Measurements from ENCODE around the gene EBF3.
A peak's percentile ranks its signal among the peaks of the same experiment; 100 is the strongest.

Gene EBF3

GRCh38 chr10:129793479-129793878 lies 170.6 kb downstream of the EBF3 start:
- peaks cover 0 to 1% of the 10 kb centered on the region in 2 donors for H3K4me1 ChIP-seq (ENCODE audit: control insufficient read depth in 2 of 2, insufficient read depth in 1 of 2, low read depth in 1 of 2, low read length in 2 of 2)
- no peak overlapping the region for H3K27ac ChIP-seq (replicated peaks; ENCODE audit: low read length)
- no peaks in the 10 kb centered on the region for H3K27me3 ChIP-seq (ENCODE audit: control insufficient read depth in 3 of 3, insufficient read depth in 3 of 3, low read depth in 1 of 3, low read length in 3 of 3)
- H2BK5ac ChIP-seq (ENCODE audit: low read length) = peak overlapping the region; percentile 7
- no CpG with 5 or more reads among the region's 6 CpGs for WGBS, 2 donors (ENCODE audit: extremely low coverage in 2 of 2, insufficient read length in 2 of 2, insufficient replicate concordance in 1 of 2)
- no peak overlapping the region for H3K9ac ChIP-seq (ENCODE audit: low read depth, low read length, poor library complexity)
- no peak overlapping the region for H2BK15ac ChIP-seq (ENCODE audit: low read length)
- H3K14ac ChIP-seq (ENCODE audit: low read length) = no peak overlapping the region
- H2AFZ ChIP-seq (ENCODE audit: low read length) = no peak overlapping the region
- no peaks in the 10 kb centered on the region for H3K79me1 ChIP-seq (ENCODE audit: low read depth, low read length)
- peaks cover 0 to 2% of the 10 kb centered on the region in 2 donors for H3K9me3 ChIP-seq (replicated peaks in 1 of 2; ENCODE audit: control insufficient read depth in 2 of 2, insufficient read depth in 1 of 2, low read depth in 1 of 2, low read length in 2 of 2)
- no peak overlapping the region for H2AK5ac ChIP-seq (ENCODE audit: low read depth, low read length)
- H3K18ac ChIP-seq (ENCODE audit: low read length) = no peak overlapping the region
- H3K4me2 ChIP-seq (ENCODE audit: insufficient read depth, low read length, poor library complexity, severe bottlenecking) = no peak overlapping the region
- no peak overlapping the region for H3K23ac ChIP-seq (ENCODE audit: low read depth, low read length, poor library complexity)
- no peak overlapping the region for H4K8ac ChIP-seq (ENCODE audit: low read depth, low read length)
- no peak for DNase-seq (ENCODE audit: low spot score)
- no peak overlapping the region for H3K4me3 ChIP-seq (ENCODE audit: low read length in 2 of 2)
- H2BK120ac ChIP-seq (ENCODE audit: low read depth, low read length) = no peak overlapping the region
- no peak overlapping the region for H3K4ac ChIP-seq (ENCODE audit: low read length)
- no peak overlapping the region for H2BK12ac ChIP-seq (ENCODE audit: low read length)
- H4K91ac ChIP-seq (ENCODE audit: low read depth, low read length, poor library complexity) = no peak overlapping the region
- H3K36me3 ChIP-seq (replicated peaks in 1 of 2; ENCODE audit: control insufficient read depth in 2 of 2, insufficient read depth in 2 of 2, low read length in 2 of 2) = peaks cover 0 to 2% of the 10 kb centered on the region in 2 donors

GRCh38 chr10:129792864-129793263 lies 171.2 kb downstream of the EBF3 start:
- Histone ChIP-seq H3K4me3 (ENCODE audit: low read length in 2 of 2) (peak overlapping the region in 1 of 2 donors; percentile 13), H3K36me3 (replicated peaks in 1 of 2; ENCODE audit: control insufficient read depth in 2 of 2, insufficient read depth in 2 of 2, low read length in 2 of 2) (peaks cover 0 to 2% of the 10 kb centered on the region in 2 donors), H3K4me1 (ENCODE audit: control insufficient read depth in 2 of 2, insufficient read depth in 1 of 2, low read depth in 1 of 2, low read length in 2 of 2) (peaks cover 0 to 1% of the 10 kb centered on the region in 2 donors), H2BK15ac (ENCODE audit: low read length) (no peak overlapping the region), H4K91ac (ENCODE audit: low read depth, low read length, poor library complexity) (no peak overlapping the region), H3K27me3 (ENCODE audit: control insufficient read depth in 3 of 3, insufficient read depth in 3 of 3, low read depth in 1 of 3, low read length in 3 of 3) (no peaks in the 10 kb centered on the region), H2AK5ac (ENCODE audit: low read depth, low read length) (no peak overlapping the region), H3K14ac (ENCODE audit: low read length) (no peak overlapping the region), H2BK5ac (ENCODE audit: low read length) (peak overlapping the region; percentile 7), H4K8ac (ENCODE audit: low read depth, low read length) (no peak overlapping the region), H2BK120ac (ENCODE audit: low read depth, low read length) (no peak overlapping the region), H3K79me1 (ENCODE audit: low read depth, low read length) (no peaks in the 10 kb centered on the region), H2BK12ac (ENCODE audit: low read length) (no peak overlapping the region), H3K23ac (ENCODE audit: low read depth, low read length, poor library complexity) (peak overlapping the region; percentile 12), H3K9me3 (replicated peaks in 1 of 2; ENCODE audit: control insufficient read depth in 2 of 2, insufficient read depth in 1 of 2, low read depth in 1 of 2, low read length in 2 of 2) (peaks cover 0 to 2% of the 10 kb centered on the region in 2 donors), H3K9ac (ENCODE audit: low read depth, low read length, poor library complexity) (no peak overlapping the region), H3K27ac (replicated peaks; ENCODE audit: low read length) (no peak overlapping the region), H3K4ac (ENCODE audit: low read length) (no peak overlapping the region), H3K18ac (ENCODE audit: low read length) (no peak overlapping the region), H2AFZ (ENCODE audit: low read length) (no peak overlapping the region), H3K4me2 (ENCODE audit: insufficient read depth, low read length, poor library complexity, severe bottlenecking) (no peak overlapping the region)
- no CpG with 5 or more reads among the region's 10 CpGs for WGBS, 2 donors (ENCODE audit: extremely low coverage in 2 of 2, insufficient read length in 2 of 2, insufficient replicate concordance in 1 of 2)
- DNase-seq (ENCODE audit: low spot score) = no peak

- H3K27me3 ChIP-seq (ENCODE audit: control insufficient read depth in 3 of 3, insufficient read depth in 3 of 3, low read depth in 1 of 3, low read length in 3 of 3) = no peaks in the 10 kb centered on the region
- H2BK120ac ChIP-seq (ENCODE audit: low read depth, low read length) = no peak overlapping the region
- no peak overlapping the region for H2AK5ac ChIP-seq (ENCODE audit: low read depth, low read length)
- no peak overlapping the region for H2BK5ac ChIP-seq (ENCODE audit: low read length)
- no peak overlapping the region for H2AFZ ChIP-seq (ENCODE audit: low read length)
- H3K36me3 ChIP-seq (replicated peaks in 1 of 2; ENCODE audit: control insufficient read depth in 2 of 2, insufficient read depth in 2 of 2, low read length in 2 of 2) = peaks cover 0 to 2% of the 10 kb centered on the region in 2 donors
- no peak overlapping the region for H3K18ac ChIP-seq (ENCODE audit: low read length)
- no peak overlapping the region for H3K9ac ChIP-seq (ENCODE audit: low read depth, low read length, poor library complexity)
- H3K9me3 ChIP-seq (replicated peaks in 1 of 2; ENCODE audit: control insufficient read depth in 2 of 2, insufficient read depth in 1 of 2, low read depth in 1 of 2, low read length in 2 of 2) = peaks cover 0 to 2% of the 10 kb centered on the region in 2 donors
- H3K4me2 ChIP-seq (ENCODE audit: insufficient read depth, low read length, poor library complexity, severe bottlenecking) = no peak overlapping the region
- H2BK12ac ChIP-seq (ENCODE audit: low read length) = no peak overlapping the region
- no peak overlapping the region for H3K4me3 ChIP-seq (ENCODE audit: low read length in 2 of 2)
- no CpG with 5 or more reads among the region's 7 CpGs for WGBS, 2 donors (ENCODE audit: extremely low coverage in 2 of 2, insufficient read length in 2 of 2, insufficient replicate concordance in 1 of 2)
- no peak for DNase-seq (ENCODE audit: low spot score)
- H4K91ac ChIP-seq (ENCODE audit: low read depth, low read length, poor library complexity) = no peak overlapping the region
- no peak overlapping the region for H3K23ac ChIP-seq (ENCODE audit: low read depth, low read length, poor library complexity)
- H3K27ac ChIP-seq (replicated peaks; ENCODE audit: low read length) = no peak overlapping the region
- peaks cover 0 to 1% of the 10 kb centered on the region in 2 donors for H3K4me1 ChIP-seq (ENCODE audit: control insufficient read depth in 2 of 2, insufficient read depth in 1 of 2, low read depth in 1 of 2, low read length in 2 of 2)
- no peak overlapping the region for H3K4ac ChIP-seq (ENCODE audit: low read length)
- H3K79me1 ChIP-seq (ENCODE audit: low read depth, low read length) = no peaks in the 10 kb centered on the region
- no peak overlapping the region for H4K8ac ChIP-seq (ENCODE audit: low read depth, low read length)
- no peak overlapping the region for H2BK15ac ChIP-seq (ENCODE audit: low read length)
- H3K14ac ChIP-seq (ENCODE audit: low read length) = no peak overlapping the region
Observed at GRCh38 chr10:129792141-129792540, 171.9 kb downstream of the EBF3 start.

- H2BK5ac ChIP-seq (ENCODE audit: low read length) = no peak overlapping the region
- WGBS, 2 donors (ENCODE audit: extremely low coverage in 2 of 2, insufficient read length in 2 of 2, insufficient replicate concordance in 1 of 2) = no CpG with 5 or more reads among the region's 17 CpGs
- no peak overlapping the region for H4K91ac ChIP-seq (ENCODE audit: low read depth, low read length, poor library complexity)
- no peak overlapping the region for H4K8ac ChIP-seq (ENCODE audit: low read depth, low read length)
- peaks cover 0 to 2% of the 10 kb centered on the region in 2 donors for H3K9me3 ChIP-seq (replicated peaks in 1 of 2; ENCODE audit: control insufficient read depth in 2 of 2, insufficient read depth in 1 of 2, low read depth in 1 of 2, low read length in 2 of 2)
- no peak overlapping the region for H3K18ac ChIP-seq (ENCODE audit: low read length)
- H3K4me2 ChIP-seq (ENCODE audit: insufficient read depth, low read length, poor library complexity, severe bottlenecking) = no peak overlapping the region
- H3K9ac ChIP-seq (ENCODE audit: low read depth, low read length, poor library complexity) = no peak overlapping the region
- peaks cover 0 to 2% of the 10 kb centered on the region in 2 donors for H3K36me3 ChIP-seq (replicated peaks in 1 of 2; ENCODE audit: control insufficient read depth in 2 of 2, insufficient read depth in 2 of 2, low read length in 2 of 2)
- H3K27me3 ChIP-seq (ENCODE audit: control insufficient read depth in 3 of 3, insufficient read depth in 3 of 3, low read depth in 1 of 3, low read length in 3 of 3) = no peaks in the 10 kb centered on the region
- H3K79me1 ChIP-seq (ENCODE audit: low read depth, low read length) = no peaks in the 10 kb centered on the region
- H2BK15ac ChIP-seq (ENCODE audit: low read length) = no peak overlapping the region
- no peak for DNase-seq (ENCODE audit: low spot score)
- H3K4ac ChIP-seq (ENCODE audit: low read length) = no peak overlapping the region
- no peak overlapping the region for H2AK5ac ChIP-seq (ENCODE audit: low read depth, low read length)
- H3K23ac ChIP-seq (ENCODE audit: low read depth, low read length, poor library complexity) = no peak overlapping the region
- no peak overlapping the region for H2BK12ac ChIP-seq (ENCODE audit: low read length)
- peaks cover 0 to 1% of the 10 kb centered on the region in 2 donors for H3K4me1 ChIP-seq (ENCODE audit: control insufficient read depth in 2 of 2, insufficient read depth in 1 of 2, low read depth in 1 of 2, low read length in 2 of 2)
- H3K4me3 ChIP-seq (ENCODE audit: low read length in 2 of 2) = no peak overlapping the region
- no peak overlapping the region for H2AFZ ChIP-seq (ENCODE audit: low read length)
- H3K27ac ChIP-seq (replicated peaks; ENCODE audit: low read length) = no peak overlapping the region
- no peak overlapping the region for H3K14ac ChIP-seq (ENCODE audit: low read length)
- no peak overlapping the region for H2BK120ac ChIP-seq (ENCODE audit: low read depth, low read length)
Observed at GRCh38 chr10:129790715-129791446, 173.2 kb downstream of the EBF3 start.

Measured in neuronal stem cell (in vitro differentiated cells).